GM21515 (cell line): ENCODE results near the gene KRTAP12-1.
"Not testable (repeated sequence)": the region's sequence is repeated elsewhere in the genome, so short reads cannot be mapped to it uniquely, and the experiment has no call there.

Experiments used
- ATAC-seq: cut with Tn5 transposase; IDR thresholded peaks from one replicate; pipeline ENCODE4 v1.9.1; 2021; ENCODE audit not compliant: unreplicated experiment

The KRTAP12-1 gene

DNA sequence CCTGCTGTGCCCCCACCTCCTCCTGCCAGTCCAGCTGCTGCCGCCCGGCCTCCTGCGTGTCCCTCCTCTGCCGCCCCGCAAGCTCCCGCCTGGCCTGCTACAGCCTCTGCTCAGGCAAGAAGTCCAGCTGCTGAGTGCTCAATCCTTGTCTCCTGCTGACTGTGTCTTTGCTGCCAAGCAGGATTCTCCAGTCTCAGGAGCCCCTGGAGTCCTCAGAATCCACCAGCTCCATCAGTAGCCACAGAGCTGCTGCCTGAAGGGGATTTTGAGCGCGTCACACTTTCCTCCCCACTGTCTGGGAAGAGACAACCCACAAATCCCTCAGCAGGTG is 34.8 kb downstream of the KRTAP12-1 start:
- ATAC-seq = no peak

DNA sequence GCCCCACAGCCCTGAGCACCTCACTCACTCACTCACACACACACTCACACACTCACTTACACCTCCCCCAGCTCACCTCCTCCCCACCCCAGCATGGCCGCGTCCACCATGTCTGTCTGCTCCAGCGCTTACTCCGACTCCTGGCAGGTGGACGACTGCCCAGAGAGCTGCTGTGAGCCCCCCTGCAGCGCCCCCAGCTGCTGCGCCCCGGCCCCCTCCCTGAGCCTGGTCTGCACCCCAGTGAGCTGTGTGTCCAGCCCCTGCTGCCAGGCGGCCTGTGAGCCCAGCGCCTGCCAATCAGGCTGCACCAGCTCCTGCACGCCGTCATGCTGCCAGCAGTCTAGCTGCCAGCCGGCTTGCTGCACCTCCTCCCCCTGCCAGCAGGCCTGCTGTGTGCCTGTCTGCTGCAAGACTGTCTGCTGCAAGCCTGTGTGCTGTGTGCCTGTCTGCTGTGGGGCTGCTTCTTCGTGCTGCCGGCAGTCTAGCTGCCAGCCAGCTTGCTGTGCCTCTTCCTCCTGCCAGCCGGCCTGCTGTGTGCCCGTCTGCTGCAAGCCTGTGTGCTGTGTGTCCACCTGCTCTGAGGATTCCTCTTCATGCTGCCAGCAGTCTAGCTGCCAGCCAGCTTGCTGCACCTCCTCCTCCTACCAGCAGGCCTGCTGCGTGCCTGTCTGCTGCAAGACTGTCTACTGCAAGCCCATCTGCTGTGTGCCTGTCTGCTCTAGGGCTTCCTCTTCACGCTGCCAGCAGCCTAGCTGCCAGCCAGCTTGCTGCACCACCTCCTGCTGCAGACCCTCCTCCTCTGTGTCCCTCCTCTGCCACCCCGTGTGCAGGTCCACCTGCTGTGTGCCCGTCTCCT is 35.4 kb downstream of the KRTAP12-1 start, which contains the start of gene KRTAP10-11:
Gene KRTAP10-11 (plus strand): TSS at position 49 of the 856 bp plus-strand sequence. CDS start 45 bp downstream, at position 94.
- not testable (repeated sequence) for ATAC-seq

DNA sequence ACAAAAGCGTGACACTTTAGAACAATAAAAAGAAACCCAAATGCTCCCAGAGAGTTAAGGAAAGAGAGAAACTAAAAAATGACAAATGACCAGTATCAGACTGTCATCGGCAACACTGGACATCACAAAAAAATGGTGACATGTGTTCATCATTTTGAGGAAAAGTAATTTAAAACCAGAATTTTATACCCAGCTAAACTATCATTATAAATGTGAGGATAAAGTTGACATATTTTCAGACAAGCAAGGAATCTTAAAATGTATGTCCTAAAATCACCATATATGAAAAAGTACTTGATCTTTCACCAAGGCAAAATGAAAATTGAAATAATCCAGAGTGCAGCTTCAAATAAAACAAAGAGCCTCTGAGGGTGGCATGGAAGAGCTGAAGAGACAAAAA is 37.1 kb downstream of the KRTAP12-1 start:
- no peak for ATAC-seq

DNA sequence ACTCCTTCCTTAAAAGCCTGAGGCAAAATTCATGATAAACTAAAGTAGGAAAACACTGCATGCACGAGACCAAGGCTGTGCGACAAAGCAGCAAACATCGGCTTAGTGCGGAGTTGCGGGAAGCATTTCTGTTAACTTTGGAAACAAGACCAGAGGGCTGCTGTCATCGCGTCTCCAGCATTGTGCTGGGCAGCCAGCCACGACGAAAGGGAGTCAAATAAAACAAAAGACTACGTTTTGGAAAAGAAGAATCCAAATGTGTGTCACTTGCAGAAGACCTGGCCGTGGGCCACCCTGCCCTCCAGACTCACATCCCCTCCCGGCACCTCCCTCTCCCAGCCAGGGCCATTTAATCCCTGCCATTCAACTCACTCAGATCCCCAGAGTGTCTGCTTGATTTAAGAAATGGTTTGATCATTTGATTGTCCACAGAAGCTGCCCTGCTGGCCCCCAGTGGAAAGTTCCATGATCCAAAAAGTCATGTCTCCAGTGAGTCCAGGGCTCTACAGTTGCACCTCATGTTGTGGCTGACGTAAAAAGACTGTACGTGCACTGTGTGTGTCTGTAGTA is 38.1 kb downstream of the KRTAP12-1 start:
- ATAC-seq = no peak

DNA sequence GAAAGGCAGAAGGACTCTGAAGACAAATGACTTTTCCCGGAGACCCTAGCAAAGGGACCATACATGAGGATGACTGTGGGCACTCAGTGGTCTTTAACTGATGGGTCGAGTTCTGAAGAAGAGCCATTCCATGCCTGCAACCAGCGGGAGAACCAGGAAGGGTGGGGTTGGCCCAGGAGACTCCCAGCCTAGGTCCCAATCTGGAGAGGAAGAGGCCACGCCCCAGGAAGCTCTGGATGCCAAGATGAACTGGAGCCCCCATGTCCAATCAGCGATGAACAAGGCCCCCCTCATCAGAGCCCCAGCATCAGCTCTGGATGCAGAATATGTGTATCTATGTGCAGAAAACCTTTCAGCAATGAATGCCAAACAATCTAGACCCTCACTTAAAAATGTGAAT is 41.2 kb downstream of the KRTAP12-1 start:
- ATAC-seq = no peak

DNA sequence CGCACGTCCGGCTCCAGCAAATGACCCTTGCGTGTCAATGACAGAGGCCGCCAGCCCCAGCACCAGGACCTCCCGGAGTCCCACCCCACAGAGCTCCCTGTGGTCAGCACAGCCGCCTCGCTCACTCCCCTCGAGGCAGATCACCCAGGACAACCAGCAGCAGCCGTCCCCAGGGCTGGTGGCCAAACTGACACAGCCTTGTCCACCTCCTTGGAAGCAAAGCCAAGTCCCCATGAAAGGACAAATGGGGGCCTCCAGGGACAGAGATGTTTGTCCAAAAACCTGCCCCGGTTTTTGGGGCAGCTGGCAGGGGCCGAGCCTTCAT is 42.7 kb downstream of the KRTAP12-1 start:
- ATAC-seq = no peak

DNA sequence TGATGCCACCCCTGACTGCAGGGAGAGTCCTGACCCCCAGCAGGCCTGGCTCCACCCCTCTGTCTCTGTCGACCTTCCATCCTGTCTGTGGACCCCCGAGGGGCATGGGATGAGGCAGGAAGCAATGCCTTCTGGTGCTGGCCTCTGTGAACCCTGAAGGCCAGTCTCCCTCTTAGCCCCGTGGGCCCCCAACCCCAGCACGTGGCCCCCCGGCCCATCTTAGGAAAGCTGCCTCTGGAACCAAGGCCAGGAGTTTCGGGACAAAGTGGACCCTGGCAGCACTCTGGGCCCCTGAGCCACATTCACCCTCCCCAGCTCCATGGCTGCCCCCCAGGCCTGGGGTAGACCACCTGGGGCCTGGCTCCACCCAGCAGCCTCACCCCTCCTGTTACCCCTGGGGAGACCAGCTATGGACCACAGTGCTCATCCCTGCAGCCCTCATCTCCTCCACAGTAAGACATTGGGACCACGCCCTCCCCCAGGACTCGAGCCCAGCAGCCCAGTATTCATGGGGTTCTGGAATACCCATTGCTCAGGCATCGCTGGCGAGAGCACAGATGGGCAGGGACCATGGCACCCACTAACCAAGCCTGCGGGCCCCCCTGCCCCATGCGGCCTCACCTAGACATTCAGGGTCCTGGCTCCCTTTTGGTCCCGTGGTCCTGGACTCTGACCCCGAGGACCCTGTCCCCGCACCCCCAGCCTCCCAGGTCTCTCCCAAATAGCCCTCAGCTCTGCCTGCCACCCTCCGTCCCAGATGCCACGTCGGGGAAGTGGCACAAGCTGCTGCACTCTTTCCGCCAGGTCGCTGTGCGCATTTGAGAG is 43.2 kb downstream of the KRTAP12-1 start:
- ATAC-seq = not testable (repeated sequence)

DNA sequence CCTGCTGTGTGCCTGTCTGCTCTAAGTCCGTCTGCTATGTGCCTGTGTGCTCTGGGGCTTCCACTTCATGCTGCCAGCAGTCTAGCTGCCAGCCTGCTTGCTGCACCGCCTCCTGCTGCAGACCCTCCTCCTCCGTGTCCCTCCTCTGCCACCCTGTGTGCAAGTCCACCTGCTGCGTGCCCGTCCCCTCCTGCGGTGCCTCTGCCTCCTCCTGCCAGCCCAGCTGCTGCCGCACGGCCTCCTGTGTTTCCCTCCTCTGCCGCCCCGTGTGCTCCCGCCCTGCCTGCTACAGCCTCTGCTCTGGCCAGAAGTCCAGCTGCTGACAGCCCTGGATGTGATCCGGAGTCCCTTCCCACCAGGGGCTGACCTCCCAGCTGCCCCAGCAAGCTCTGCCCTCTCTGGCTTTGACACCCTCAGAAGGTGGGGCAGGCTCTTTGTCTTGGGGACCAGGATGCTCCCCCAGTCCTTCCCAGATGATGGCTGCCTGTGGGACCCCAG is 44.1 kb downstream of the KRTAP12-1 start:
- ATAC-seq = not testable (repeated sequence)

DNA sequence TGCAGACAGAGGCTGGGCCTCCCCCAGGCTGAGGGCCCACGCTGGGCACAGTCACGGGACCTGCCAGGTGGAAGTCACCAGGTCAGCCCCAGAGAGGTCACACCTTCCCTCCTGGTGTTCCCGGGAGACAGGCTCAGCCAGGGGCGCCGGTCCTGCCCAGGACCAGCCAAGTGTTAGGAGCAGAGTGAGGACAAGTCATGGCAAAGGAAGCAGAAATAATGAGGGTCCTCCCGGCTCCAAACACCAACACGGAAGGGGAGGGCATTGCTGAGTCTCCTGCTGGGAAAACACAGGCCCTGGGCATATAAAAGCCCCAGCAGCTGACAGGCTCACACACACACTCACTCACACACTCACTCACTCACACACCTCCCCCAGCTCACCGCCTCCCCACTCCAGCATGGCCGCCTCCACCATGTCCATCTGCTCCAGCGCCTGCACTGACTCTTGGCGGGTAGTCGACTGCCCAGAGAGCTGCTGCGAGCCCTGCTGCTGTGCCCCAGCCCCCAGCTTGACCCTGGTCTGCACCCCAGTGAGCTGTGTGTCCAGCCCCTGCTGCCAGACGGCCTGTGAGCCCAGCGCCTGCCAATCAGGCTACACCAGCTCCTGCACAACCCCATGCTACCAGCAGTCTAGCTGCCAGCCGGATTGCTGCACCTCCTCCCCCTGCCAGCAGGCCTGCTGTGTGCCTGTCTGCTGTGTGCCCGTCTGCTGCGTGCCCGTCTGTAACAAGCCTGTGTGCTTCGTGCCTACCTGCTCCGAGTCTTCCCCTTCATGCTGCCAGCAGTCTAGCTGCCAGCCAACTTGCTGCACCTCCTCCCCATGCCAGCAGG is 44.7 kb downstream of the KRTAP12-1 start, which contains the start of gene KRTAP10-10:
Gene KRTAP10-10 (plus strand): TSS at position 339 of the 833 bp plus-strand sequence. CDS start 62 bp downstream, at position 401.
- ATAC-seq = no peak

DNA sequence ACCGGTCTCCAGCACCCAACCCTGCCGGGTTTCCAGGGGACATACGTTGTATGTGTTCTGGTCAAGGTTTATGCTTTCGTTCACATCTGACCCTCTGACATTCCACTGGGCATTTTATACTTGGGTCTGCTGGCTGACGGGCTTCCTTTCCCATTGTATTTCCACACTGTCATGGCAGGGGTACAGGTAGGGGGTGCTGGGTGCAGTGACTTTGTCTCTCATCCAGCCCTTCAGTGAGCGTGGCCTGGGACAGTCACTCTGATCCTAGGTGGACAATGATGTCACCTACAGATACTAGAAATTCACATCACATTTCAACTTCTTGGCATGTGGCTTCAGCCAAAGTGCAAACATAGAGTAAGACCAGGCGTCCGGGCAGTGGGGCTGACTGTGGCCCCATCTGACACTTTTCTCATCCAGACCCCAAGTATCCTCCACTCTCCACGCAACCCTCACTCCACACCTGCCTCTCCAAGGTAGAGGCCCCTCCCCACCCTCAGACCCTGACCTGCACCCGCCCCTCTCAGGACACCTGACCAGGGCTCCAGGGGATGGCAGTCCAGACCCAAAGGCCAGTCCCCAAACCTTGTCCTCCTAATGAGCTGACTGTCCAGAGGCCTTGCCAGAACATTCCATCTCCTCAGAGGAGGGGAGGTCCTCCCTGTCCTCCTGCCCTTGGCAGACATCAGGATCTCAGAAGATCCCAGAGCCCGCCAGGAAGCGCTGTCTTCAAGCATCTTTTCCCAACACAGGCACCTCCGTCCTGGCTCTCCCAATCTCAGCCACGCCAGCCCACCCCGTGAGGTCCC is 45.5 kb downstream of the KRTAP12-1 start:
- ATAC-seq = no peak

DNA sequence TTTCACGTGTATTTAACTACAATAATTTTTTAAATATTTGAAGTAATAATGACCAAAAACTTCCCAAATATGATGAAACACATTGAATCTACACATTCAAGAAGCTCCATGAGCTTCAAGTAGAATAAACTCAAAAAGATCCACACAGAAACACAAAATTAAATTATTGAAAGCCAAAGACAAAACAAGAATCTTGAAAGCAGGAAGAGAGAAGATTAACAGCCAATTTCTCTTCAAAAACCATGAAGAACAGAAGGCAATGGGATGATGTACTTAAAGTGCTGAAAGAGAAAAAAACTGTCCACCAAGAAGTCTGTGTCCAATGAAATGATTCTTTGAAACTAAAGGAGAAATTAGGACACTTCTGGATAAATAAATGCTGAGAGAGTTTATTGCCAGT is 49.9 kb downstream of the KRTAP12-1 start:
- ATAC-seq = no peak
